RWPE1 (cell line): ENCODE measurements around the gene SYMPK.

Source experiments
- CTCF ChIA-PET: fragments of 350-600 bp; sonication (Branson Sonifier 250); formaldehyde crosslinking; extraction: SDS; loops from one replicate; lab custom pipeline; 2021; lab: Yijun Ruan, JAX
- POLR2A ChIA-PET: fragments of 400-600 bp; formaldehyde crosslinking; extraction: SDS; loops from one replicate; lab custom pipeline; 2020; ENCODE audit warnings: antibody characterized with exemption; ENCODE audit not compliant: low non-redundant PET; lab: Yijun Ruan, JAX
- DNase-seq: peaks from one replicate; pipeline ENCODE4 v3.0.0; 2012; ENCODE audit warnings: low spot score
- H3K27ac ChIP-seq: fragments of 450-650 bp; 2 replicates; pipeline ENCODE4 v1.5.1; 2017
- CTCF ChIP-seq: fragments of 450-650 bp; conservative IDR thresholded peaks from 2 replicates; pipeline ENCODE4 v1.5.1; 2017; ENCODE audit warnings: low read depth, mild to moderate bottlenecking

Gene SYMPK

GRCh38 chr19:45817725-45818301, 45.1 kb downstream of the SYMPK start:
- ChIA-PET POLR2A (no interaction called here), CTCF (interaction anchor here (0.7 to 1.7 kb wide), 8 partner anchors 10 to 211 kb away, joined by 3 to 20 read pairs (median 5); no protein-coding TSS in a partner anchor)
- no peak for TF ChIP-seq CTCF
- DNase-seq: no peak
- H3K27ac ChIP-seq: peak overlapping the region; percentile 70

DNA sequence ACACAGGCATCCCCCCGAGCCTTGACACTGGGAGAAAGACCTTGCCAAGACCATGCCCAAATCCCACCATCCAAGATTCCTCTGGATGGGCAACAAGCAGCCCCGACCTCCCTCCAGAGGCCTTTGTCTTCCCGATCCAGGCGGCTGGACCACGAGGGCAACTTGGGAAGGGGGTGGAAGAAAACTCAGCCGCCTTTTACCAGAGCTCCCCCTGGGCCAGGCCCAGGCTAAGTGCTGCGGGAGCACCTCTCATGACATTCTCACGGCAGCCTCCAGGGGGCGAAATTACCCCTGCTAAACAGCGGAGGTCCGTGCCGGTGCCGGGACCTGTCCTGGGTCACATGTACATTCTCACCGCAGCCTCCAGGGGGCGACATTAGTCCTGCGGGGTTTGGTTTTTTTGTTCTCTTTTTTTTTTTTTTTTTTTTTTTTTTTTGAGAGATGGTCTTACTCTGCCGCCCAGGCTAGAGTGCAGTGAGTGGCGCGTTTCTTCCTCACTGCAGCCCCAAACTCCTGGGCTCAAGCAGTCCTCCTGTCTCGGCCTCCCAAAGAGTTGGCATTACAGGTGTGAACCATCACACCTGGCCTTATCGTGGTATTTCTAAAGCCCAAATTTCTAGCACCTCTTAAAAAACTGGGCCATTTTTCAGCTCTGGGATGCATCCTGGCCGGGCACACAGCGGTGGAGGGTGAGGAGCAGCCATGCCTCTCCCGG, 45.8 kb downstream of the SYMPK start:
- DNase-seq: peak; percentile 96
- peak overlapping the region; percentile 70 for H3K27ac ChIP-seq
- ChIA-PET POLR2A (interaction anchor here (0.7 kb wide), 1 partner anchor 325 kb away, joined by 7 read pairs; no protein-coding TSS in a partner anchor), CTCF (interaction anchor here (0.6 to 1.9 kb wide), 28 partner anchors 10 to 249 kb away, joined by 3 to 20 read pairs (median 4); partner anchors contain the start of gene FOXA3)
- TF ChIP-seq CTCF: peak; percentile 97

GRCh38 chr19:45816236-45817009, 46.5 kb downstream of the SYMPK start:
- ChIA-PET CTCF (interaction anchor here (0.6 to 1.9 kb wide), 25 partner anchors 11 to 250 kb away, joined by 3 to 20 read pairs (median 4); partner anchors contain the start of gene FOXA3), POLR2A (interaction anchor here (0.7 kb wide), 1 partner anchor 326 kb away, joined by 7 read pairs; no protein-coding TSS in a partner anchor)
- no peak for DNase-seq
- H3K27ac ChIP-seq: peak overlapping the region; percentile 43
- no peak for TF ChIP-seq CTCF

DNA sequence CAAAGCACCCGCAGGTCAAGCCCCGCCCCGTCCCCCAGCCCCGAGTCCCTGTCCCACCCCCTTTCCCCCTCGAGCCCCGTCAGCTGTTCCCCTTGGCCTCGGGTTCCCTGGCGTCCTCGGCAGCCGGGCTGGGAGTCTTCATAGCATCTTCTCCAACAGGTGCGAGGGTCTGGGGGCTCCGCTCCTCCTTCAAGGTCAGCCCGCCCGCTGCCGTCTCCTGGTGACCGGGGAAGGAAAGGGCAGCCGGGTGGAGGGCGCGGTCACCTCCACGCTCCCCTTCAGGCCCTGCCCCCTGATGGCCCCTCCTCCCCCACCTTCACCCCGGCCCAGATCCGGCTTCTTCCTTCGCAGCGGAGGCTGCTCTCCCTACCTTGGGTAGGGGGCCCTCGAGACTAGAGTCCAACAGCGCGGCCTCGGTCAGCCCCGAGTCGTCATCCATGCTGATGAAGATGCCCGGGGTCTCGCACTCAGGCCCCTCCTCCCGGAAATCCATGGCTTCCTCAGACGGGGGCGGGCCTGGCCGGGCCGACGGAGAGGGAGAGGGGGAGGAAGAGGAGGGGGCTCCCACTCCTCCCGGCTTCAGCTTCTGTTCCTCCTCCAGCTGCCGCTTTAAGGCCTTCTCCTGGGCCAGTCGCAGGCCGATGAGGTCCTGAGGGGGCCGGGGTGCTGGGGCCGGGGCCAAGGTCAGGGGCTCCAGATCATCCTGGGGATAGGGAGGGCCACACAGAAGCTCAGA, 47.3 kb downstream of the SYMPK start:
- H3K27ac ChIP-seq: no peak overlapping the region
- TF ChIP-seq CTCF: no peak
- ChIA-PET POLR2A (no interaction called here), CTCF (interaction anchor here (0.6 to 1.9 kb wide), 2 partner anchors 16 to 37 kb away, joined by 3 to 9 read pairs; no protein-coding TSS in a partner anchor)
- DNase-seq: no peak

GRCh38 chr19:45814851-45815480, 48.0 kb downstream of the SYMPK start, which contains the start of gene RSPH6A:
TSS of gene RSPH6A (minus strand) at chr19:45815308. CDS start at chr19:45815176, 132 bp downstream.
- DNase-seq: no peak
- ChIA-PET CTCF (no interaction called here), POLR2A (interaction anchor here (0.6 kb wide), 1 partner anchor 32 kb away, joined by 3 read pairs; no protein-coding TSS in a partner anchor)
- no peak for TF ChIP-seq CTCF
- H3K27ac ChIP-seq: peak within 1 kb of the TSS; percentile 75
